ENCODE results near the gene SLC25A12.

The SLC25A12 gene

DNA sequence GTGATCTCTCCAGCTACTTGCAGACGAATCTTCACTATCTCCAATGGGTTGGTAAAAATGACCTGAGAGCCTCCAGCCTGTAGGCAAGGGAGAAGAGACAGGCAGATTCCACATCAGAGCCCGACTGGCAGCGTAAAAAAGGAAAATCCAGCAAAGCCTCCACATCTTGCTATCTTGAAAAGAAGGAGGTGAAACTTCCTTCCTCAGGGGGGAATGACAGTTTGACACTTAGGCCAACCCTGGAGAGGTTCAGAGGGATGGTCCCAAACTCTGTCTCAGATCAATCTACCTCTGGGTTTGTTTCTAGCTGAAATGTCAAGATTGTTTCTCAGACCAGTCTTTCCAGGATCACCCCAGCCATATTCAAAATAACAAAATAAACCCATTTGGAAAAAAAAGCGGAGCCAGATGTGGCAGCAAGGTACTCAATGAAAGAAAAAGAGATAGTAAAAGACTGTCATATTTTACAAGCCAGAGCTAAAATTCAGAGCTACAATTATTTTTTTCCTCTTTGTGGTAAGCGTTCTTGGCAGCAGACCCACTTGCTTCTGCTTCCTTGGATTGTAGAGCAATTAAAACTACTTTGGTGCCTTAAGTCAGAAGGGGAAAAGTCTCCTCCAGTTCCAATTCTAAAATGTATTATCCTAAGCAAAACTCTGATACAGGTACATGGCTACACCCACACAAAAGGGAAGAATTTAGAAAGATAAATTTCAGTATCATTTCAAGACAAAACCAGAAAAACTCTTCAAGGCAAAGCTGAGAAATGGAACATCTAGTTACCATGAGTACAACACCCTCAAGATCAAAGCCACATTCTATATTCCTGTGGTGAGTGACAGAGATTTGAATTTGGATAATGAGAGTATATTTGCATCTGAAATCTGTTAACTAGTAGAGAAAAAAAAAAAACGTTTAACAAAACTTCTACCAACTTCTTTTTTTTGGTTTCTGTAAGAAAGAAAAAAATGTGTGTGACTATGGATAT lies 100.1 kb downstream of the SLC25A12 start:
- DNase-seq = no peak

GRCh38 chr2:171792886-171793580 lies 101.0 kb downstream of the SLC25A12 start:
- no peak overlapping the region for H3K4me3 ChIP-seq (ENCODE audit: low read depth, low read length)
- no peaks in the 10 kb centered on the region for H3K36me3 ChIP-seq
- no peaks in the 10 kb centered on the region for H3K9me3 ChIP-seq
- H3K4me1 ChIP-seq = no peaks in the 10 kb centered on the region
- DNase-seq = no peak
- TF ChIP-seq, protein P1, sequence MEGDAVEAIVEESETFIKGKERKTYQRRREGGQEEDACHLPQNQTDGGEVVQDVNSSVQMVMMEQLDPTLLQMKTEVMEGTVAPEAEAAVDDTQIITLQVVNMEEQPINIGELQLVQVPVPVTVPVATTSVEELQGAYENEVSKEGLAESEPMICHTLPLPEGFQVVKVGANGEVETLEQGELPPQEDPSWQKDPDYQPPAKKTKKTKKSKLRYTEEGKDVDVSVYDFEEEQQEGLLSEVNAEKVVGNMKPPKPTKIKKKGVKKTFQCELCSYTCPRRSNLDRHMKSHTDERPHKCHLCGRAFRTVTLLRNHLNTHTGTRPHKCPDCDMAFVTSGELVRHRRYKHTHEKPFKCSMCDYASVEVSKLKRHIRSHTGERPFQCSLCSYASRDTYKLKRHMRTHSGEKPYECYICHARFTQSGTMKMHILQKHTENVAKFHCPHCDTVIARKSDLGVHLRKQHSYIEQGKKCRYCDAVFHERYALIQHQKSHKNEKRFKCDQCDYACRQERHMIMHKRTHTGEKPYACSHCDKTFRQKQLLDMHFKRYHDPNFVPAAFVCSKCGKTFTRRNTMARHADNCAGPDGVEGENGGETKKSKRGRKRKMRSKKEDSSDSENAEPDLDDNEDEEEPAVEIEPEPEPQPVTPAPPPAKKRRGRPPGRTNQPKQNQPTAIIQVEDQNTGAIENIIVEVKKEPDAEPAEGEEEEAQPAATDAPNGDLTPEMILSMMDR (IDR thresholded peaks at IDR 0.05; ENCODE audit: low read depth, low read length) = no peak
- no peaks in the 10 kb centered on the region for H3K27me3 ChIP-seq

More for the DNA sequence above, 100.1 kb downstream of the SLC25A12 start:
- H3K4me1 ChIP-seq = no peaks in the 10 kb centered on the region
- H3K9me3 ChIP-seq = no peaks in the 10 kb centered on the region
- H3K4me3 ChIP-seq (ENCODE audit: low read depth, low read length) = no peak overlapping the region
- TF ChIP-seq, protein P1 (IDR thresholded peaks at IDR 0.05; ENCODE audit: low read depth, low read length) = no peak
- H3K27me3 ChIP-seq = no peaks in the 10 kb centered on the region
- no peaks in the 10 kb centered on the region for H3K36me3 ChIP-seq

DNA sequence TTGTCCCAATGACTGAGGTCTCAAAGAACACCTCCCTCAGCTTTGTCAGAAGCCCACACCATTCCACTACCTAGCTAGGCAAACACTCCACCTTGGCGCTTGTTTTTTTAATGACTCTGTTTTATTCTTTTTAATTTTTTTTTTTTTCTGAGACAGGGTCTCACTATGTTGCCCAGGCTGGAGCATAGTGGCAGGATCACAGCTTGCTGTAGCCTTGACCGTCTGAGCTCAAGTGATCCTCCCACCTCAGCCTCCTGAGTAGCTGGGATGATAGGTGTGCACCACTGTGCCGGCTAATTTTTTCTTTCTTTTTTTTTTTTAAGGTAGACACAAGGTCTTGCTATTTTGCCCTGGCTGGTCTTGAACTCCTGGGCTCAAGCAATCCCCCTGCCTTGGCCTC lies 101.9 kb downstream of the SLC25A12 start:
- no peaks in the 10 kb centered on the region for H3K4me1 ChIP-seq

DNA sequence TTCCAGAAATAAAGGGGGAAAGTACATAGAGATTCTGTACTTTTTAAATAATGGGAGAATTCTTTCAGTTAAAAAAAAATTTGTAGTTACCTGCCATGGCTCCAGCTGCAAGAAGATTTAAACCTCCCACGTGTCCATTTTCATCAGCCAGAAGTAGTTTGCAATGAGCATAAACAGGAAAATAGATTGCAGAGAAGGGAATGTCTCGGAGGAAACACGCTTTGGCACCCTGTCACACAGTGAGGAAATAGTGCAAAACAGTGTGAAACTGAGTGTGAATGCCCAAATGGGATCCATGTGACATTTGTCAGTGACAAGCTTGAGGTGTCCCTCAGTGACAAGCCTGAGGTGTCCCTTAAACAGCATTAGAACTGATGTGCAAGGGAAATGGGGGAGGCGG lies 102.7 kb downstream of the SLC25A12 start:
- TF ChIP-seq, protein P1 (IDR thresholded peaks at IDR 0.05; ENCODE audit: low read depth, low read length) = no peak
- no peaks in the 10 kb centered on the region for H3K4me1 ChIP-seq
- H3K36me3 ChIP-seq = 0 out of 2 replicates have a peak, but pooled peaks cover 3% of the 10 kb centered on the region
- no peaks in the 10 kb centered on the region for H3K9me3 ChIP-seq
- no peaks in the 10 kb centered on the region for H3K27me3 ChIP-seq
- no peak overlapping the region for H3K4me3 ChIP-seq (ENCODE audit: low read depth, low read length)
- no peak for DNase-seq

More for the DNA sequence above, 101.9 kb downstream of the SLC25A12 start:
- TF ChIP-seq, protein P1 (IDR thresholded peaks at IDR 0.05; ENCODE audit: low read depth, low read length) = no peak
- no peak for DNase-seq
- no peak overlapping the region for H3K4me3 ChIP-seq (ENCODE audit: low read depth, low read length)
- 0 out of 2 replicates have a peak, but pooled peaks cover 3% of the 10 kb centered on the region for H3K36me3 ChIP-seq
- H3K27me3 ChIP-seq = no peaks in the 10 kb centered on the region
- no peaks in the 10 kb centered on the region for H3K9me3 ChIP-seq

DNA sequence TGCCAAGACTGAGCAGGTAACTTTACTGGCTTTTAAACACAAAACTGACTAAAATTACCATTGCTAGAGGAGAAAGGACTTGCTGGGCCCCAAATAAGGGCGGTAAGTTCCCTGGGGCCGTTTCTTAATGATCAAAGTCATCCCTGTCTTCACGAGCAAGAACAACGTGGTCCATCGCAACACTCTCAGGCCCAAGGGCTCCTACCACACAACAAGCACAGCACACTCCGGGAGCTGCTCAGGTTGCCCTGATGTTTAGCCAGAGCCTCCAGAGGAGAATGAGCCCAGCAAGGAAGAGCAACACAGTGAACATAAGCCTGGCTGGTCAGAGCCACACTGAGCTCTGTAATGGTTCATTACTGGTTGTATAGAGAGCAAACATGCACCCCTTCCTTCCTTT lies 104.1 kb downstream of the SLC25A12 start:
- 0 out of 2 replicates have a peak, but pooled peaks cover 3% of the 10 kb centered on the region for H3K36me3 ChIP-seq
- no peaks in the 10 kb centered on the region for H3K4me1 ChIP-seq

More for the DNA sequence above, 104.1 kb downstream of the SLC25A12 start:
- DNase-seq = no peak
- TF ChIP-seq, protein P1 (IDR thresholded peaks at IDR 0.05; ENCODE audit: low read depth, low read length) = no peak
- H3K4me3 ChIP-seq (ENCODE audit: low read depth, low read length) = no peak overlapping the region
- H3K27me3 ChIP-seq = no peaks in the 10 kb centered on the region
- H3K9me3 ChIP-seq = no peaks in the 10 kb centered on the region
